OCI-LY1 (cell line): ENCODE measurements around the gene ATP2A2.

Experiments used
- CTCF ChIP-seq: fragments of 200-600 bp; sonication (generic), shearing (Covaris generic); IDR thresholded peaks from 2 replicates; pipeline ENCODE4 v1.5.1; 2017; ENCODE audit warnings: mild to moderate bottlenecking, antibody characterized with exemption, low read length, moderate library complexity, mixed read lengths
- EZH2 ChIP-seq: fragments of 200-600 bp; sonication (generic), shearing (Covaris generic); IDR thresholded peaks from 2 replicates; pipeline ENCODE4 v1.8.0; 2017; ENCODE audit warnings: borderline replicate concordance, mixed run types, mild to moderate bottlenecking, antibody characterized with exemption, low read length, moderate library complexity, mixed read lengths

GRCh38 chr12:110258466-110258865 lies 22.6 kb upstream of the ATP2A2 start:
- TF ChIP-seq CTCF = no peak
- TF ChIP-seq EZH2 = no peak
